GM21423 (cell line): ENCODE data around the gene ONECUT1.
A peak's percentile ranks its signal among the peaks of the same experiment; 100 is the strongest.

ENCODE experiments used
- ATAC-seq: cut with Tn5 transposase; IDR thresholded peaks from one replicate; pipeline ENCODE4 v1.9.1; 2021; ENCODE audit warnings: mild to moderate bottlenecking, moderate library complexity; ENCODE audit not compliant: unreplicated experiment

ONECUT1 gene

DNA sequence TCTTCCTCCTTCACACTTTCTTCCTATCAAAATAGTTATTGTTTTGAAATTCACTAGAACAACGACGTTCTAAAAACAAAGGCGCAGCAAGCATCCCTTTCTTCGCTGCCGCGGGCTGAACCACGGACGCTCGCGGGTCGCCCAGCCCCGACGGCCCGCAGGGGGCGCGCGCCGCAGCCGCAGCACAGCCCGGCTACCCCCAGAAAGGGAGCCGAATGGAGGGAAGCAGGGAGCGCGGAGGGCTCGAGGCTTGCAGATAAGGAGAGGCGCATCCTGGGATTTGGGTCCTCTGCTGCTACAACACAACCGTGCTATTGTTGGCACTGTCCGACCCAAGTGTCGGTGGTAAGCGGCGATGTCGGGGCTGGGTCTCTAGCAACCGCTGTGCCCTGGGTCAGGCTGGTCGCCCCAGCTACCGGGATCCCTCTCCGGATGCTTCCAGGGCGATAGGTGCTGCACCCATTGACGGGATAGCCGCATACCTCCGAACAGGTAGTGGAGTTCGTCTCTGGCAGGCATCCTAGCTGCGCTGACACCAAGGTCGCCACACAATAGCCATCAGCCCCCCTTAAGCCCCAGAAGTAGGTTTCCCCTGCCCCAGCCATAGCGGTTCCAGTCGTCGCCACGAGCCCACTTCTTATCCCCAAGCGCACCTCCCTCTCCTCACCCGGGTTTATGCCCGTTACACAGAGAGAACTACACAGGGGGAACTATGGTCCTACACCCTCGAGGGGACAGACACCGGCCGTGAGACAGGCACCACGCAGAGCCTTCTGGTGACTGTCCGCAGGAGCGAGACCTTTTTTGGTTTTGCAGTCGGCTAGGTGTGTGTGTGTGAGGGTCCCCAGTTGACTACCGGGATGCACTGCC, 6.0 kb downstream of the ONECUT1 start:
- ATAC-seq: no peak

DNA sequence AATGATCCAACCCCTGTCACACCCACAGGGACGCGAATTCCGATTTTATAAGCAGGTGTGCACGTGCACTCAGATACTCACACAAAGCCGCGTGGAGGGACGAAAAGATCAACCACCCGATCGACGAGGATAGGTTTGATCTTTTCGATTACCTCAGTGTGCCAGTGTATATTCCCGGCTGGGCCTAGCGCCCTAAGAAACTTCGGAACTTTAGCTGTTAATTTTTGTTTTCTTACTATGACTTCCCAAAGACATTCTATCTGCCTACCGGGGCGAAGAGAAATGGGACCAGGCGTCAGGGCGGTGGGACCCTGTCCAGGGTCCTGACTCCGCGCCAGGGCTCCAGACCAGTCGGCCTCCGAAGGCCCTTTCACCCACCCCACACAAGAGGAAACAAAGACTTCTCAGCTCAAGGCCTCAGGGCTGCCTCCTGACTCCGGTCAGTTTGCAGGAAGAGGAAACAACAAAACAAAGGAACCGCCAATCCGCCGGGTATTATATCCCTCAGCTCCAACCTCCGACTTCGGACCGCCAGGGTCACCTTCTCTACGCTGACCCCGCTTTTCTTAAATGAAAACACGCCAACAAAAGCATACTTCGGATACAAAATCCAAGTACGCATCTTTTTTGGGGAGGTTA, 6.8 kb downstream of the ONECUT1 start:
- no peak for ATAC-seq

DNA sequence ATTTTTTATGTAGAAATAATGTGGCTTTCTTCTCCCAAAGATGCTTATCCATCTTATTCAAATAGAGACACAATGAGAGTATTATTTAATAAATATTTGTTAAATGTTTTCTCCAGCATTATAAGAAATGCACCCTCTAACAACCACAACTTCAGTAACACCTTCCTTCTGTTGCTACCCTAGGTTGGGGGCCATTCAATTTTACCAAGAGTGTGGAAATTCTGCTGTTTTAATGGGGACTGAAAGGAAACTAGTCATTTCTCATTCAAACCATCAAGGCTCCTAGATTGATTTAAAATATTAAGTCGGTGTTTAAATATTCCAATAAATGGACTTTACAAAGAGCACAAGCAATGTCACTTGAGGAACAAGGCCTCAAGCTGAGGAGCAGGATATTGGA, 7.6 kb downstream of the ONECUT1 start:
- no peak for ATAC-seq

DNA sequence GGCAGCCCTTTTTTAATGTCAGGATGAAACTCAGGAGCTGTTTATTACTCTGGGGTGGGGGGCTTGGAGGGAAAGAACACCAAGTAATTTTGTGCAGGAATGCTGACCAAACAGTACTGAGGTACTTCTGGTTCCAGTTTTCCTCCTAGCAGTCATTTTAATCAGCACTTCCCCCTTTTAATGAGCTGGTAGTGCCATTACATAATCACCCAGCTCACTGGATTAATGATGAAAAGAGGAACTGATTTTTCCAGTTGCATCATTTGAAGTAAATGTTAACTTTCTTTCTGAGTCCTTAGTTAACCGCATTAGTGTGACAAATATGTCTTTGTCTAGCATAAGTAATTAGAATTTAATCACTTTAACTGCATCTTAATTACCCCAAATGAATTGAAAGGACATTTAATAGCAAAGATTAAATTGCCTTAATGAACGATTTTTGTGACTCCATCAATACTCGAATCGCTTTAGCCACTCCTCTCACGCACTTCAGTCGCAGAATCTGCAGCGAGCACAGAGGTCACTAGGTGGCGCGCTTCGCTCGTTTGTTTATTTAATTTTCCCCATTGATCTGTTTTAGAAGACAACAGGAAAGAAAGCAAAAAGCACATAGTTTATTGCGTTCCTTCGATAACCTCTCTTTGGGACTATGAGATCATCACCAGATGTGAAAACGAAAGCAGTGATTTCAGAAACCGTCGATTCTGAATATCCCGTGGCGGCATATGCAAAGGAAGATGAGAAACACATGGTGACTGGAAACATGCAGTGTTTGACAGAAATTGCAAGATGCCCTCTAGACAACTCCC, 9.8 kb downstream of the ONECUT1 start:
- peak; percentile 60 for ATAC-seq

DNA sequence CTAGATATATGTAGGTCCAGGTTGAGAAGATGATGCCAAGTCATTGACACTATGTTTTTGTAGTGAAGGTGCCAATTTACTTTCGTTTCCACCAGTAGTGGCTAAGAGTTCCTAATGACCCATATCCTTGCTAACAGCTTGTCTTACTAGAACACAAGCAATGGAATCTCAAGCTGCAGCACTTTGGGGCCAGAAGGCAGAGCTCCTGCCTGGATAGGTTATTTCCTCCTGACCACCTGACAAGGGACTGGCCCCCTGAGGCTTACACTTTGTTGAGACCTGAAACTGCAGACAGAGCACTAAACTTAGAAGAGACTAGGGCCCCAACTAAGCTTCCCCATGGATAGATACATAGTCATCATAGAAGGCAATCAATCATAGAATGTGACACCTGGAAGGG, 11.7 kb downstream of the ONECUT1 start:
- ATAC-seq: no peak

DNA sequence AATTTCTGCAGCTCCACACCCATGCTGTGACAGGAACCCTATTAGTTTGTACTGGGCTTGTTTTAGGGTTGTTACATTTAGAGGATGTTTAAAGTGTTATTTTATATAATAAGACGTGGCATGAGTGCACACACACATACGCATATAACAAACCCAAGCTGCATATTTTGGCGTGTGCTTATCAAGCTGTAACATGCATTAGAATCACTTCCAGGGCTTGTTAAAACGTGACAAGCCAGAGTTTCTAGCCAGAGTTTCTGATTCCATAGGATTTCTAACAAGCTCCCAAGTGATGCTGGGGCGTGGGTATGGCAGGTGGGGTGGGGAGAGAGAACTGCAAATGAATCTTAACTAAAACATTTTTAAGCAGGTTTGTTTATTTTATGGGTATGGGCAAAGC, 17.4 kb downstream of the ONECUT1 start:
- ATAC-seq: no peak

DNA sequence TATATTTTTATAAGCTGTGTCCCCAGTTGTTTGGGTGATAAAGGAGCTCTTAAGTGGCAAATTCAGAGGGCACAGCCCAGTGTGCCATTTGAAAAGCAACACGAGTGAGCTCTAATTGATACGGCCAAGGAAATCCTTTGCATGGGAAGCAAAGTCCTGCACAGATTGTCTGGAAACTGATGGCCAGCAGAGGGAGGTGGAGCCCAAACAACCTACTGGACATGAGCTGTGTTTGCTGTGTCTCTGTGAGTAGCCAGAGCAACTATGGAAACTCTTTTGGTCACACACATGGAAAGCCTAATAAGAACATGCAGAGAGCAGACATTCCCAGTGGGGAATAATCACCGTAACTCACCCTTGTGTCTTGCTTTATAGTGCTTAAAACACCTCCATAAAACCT, 24.4 kb downstream of the ONECUT1 start:
- ATAC-seq: no peak

DNA sequence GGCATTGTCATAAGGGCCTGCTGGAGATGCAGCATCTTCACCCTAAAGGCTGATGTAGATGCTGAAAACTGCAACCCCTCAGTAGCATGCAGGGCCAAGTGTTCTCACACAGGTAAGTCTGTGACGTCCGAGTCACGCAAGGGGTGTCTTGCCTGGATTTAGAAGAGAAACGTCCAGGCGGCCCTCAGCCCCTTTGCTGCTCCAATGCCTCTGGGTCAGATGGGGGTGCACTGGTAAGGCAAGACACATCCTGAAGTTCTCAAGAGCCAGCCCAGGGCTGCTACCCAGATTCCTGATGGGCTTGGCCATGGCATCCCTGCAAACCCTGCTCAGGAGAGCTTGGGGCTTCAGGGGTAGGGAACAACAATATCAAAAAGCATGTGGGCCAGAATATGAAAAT, 25.4 kb downstream of the ONECUT1 start:
- no peak for ATAC-seq

DNA sequence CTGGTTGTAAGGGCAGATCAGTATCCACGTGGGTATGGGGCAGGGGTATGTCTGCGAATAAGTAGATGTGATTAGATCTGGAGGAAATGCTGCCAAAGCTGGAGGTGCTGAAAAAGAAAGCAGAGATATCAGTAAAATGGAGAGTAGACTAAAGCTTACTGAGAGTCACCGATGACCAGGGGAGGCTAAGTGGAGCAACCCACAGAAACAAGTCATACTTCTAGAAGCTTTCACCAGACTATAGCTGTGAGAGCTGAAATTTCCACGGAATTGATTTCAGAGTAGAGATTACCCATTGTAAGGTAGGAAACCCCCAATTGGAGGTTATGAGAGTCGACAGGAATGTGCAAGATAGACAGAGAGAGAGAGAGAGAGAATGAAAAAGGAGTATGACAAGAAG, 27.5 kb downstream of the ONECUT1 start:
- no peak for ATAC-seq

DNA sequence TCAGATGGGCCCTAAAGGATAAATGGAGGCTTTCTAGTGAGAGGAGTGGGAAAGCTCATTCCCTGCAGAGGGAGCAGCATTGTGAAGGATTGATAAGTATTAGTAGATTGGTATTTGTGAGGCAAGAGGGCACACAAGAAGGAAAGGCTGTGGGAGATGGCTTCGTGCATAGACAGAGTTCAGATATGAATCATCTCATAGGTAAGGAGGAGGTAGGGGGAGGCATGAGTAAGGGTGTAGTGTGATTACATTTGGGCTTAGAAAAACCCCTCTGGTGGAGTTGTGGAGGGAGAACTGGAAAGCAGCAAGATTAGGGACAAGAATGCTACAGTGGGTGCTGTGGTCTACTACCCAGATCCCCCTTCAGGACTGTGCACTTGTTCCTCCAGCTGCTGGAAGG, 29.6 kb downstream of the ONECUT1 start:
- no peak for ATAC-seq

DNA sequence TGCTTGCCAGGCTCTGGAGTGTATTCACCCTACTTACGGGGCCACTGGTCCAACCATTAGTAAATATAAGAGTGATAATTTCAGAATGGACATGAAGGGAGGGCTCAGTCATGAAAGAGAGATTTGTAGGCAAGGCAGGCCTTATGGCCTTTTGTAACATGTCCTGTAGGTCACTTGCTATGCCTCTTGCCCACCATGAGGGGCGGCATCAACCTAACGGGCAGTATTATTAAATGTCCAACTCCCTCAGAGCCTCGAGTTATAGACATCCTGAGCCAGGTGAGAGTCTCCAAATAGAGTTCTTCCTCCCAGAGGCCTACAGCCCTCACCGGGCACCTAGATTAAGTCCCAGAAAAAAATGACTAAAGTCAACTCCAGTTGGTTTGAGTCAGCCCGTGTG, 30.2 kb downstream of the ONECUT1 start:
- ATAC-seq: no peak

DNA sequence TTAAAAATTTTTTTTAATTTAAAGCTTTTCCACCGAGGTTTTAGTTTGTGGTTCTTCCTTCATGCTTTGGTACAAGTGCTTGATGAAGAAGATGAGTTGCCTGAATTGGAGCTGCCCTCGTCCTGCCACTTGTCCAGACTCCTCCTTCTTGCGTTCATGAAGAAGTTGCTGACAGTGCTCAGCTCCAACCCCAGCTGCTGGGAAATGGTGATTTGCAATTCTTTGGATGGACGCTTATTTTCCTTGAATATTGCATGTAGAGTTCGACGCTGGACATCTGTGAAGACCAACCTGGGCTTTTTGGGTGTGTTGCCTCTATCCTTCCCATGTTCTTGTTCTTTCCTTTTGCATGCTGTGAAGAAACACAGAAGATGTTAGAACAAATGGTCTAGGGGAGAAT, 32.6 kb downstream of the ONECUT1 start:
- no peak for ATAC-seq

DNA sequence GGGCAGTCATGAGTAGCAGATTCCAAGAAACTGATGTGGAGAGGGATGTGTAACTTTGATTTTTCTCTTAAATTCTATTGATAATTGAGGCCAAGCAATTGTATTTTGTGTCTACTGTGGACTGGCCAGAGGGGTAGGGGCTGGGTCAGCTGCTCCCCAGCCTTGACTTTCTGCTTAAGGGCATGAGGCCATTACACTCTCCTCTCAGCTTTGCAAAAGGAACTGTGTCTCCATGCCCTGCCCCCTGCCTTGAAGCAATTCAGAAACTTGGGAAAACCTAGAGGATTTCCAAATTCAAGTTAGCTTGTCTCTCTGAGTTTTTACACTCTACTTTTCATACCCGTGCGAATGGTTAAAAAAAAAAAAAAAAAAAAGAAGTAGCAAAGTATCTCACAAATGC, 38.6 kb downstream of the ONECUT1 start:
- ATAC-seq: no peak

DNA sequence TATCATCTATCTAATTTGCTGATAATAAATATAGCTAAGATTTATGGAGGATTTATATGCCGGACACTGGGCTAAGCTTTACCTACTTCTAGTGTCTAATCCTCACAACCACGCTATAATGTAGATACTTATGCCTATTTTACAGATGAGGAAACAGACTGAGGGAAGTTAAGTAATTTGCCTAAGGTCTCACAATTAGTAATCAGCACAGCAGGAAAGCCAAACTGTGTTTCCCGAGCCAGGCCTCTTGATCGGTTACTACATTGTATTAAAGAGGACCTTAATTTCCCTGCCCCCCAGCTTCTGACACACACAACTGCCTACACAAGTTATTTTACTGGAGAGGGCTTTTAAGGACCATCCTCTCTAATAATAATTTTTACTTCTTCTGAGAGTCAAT, 40.9 kb downstream of the ONECUT1 start:
- ATAC-seq: no peak

DNA sequence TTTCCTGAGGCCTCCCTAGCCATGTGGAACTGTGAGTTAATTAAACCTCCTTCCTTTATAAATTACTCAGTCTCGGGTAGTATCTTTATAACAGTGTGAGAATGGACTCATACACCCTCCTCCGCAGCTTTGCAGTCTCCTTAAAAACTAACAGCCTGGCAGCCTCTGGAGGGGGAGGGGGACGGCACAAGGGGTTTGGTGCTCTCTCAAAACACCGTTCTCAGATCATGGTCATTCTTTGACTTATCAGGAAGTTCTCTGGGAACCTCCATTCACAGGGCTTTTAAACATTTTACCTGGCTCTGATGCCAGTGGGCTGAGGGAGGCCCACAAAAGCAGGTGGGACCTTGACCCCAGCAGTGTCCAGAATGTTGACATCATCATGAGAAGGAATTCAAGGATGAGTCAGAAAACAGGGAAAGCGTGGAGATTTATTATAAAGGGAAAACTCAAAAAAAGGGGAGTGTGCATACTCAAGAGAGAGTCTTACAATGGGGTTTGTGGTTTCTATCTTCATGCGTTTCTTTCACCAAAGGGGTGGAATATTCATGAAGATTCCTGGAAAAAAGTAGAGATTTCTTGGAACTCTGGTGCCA, 43.9 kb downstream of the ONECUT1 start:
- no peak for ATAC-seq

DNA sequence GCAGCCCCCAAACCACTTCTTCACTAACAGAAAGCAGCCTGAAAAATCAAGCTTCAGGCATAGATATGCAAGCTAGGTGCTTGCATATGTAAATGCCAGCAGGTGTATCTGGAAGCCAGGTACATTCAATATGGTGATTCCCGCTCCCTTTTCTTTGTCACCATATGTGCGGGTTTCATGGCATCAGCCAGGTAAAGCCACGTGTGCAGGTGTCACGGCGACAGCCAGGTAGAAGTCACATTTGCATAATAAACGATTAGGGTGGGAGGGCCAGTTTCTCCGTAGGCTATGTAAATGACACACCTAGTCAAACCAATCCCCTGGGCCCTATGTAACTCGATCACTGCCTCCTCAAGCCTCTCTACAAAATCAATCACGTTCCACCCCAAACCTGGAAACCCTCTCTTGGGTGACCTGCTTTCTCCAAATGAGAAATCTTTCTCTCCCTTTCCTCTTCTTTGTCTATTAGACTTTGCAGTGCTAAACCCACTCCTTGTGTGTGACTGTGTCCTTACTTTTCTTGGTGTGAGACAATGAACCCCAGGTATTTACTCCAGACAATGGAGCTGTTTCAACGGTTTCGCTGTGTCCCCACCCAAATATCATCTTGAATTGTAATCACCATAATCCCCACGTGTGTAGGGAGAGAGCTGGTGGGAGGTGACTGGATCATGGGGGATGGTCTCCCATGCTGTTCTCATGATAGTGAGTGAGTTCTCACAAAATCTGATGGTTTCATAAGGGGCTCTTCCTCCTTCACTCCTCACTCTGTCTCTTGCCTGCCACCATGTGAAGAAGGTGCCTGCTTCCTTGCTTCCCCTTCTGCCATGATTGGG, 44.6 kb downstream of the ONECUT1 start:
- no peak for ATAC-seq

DNA sequence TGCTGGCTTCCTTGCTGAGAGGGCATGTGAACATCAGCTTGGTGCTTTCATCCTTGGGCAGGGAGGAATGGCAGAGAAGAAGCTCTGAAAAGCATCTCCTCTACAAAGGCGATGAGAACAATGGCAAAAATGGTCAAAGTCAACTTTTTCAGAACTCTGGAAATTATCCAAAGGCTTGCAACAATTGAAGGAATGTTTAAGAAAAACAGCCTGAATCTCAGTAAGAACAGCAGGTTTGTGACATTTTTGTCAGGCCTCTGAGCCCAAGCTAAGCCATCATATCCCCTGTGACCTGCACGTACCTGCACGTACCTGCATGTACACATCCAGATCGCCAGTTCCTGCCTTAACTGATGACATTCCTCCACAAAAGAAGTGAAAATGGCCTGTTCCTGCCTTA, 51.8 kb downstream of the ONECUT1 start:
- no peak for ATAC-seq

DNA sequence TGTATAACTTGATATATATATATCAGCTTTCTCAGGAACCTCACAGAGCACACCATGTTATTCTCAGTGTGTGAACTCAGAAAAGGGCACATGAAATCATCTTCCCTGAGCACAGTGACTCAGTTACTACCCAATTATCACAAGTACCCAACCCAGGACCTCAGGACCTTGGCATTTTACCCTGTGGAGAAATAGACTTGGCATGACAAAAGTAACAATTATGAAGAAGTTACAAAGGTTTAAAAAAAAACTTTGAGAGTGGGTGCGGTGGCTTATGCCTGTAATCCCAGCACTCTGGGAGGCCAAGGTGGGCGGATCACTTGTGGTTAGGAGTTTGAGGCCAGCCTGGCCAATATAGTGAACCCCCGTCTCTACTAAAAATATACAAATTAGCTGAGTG, 52.4 kb downstream of the ONECUT1 start:
- no peak for ATAC-seq

DNA sequence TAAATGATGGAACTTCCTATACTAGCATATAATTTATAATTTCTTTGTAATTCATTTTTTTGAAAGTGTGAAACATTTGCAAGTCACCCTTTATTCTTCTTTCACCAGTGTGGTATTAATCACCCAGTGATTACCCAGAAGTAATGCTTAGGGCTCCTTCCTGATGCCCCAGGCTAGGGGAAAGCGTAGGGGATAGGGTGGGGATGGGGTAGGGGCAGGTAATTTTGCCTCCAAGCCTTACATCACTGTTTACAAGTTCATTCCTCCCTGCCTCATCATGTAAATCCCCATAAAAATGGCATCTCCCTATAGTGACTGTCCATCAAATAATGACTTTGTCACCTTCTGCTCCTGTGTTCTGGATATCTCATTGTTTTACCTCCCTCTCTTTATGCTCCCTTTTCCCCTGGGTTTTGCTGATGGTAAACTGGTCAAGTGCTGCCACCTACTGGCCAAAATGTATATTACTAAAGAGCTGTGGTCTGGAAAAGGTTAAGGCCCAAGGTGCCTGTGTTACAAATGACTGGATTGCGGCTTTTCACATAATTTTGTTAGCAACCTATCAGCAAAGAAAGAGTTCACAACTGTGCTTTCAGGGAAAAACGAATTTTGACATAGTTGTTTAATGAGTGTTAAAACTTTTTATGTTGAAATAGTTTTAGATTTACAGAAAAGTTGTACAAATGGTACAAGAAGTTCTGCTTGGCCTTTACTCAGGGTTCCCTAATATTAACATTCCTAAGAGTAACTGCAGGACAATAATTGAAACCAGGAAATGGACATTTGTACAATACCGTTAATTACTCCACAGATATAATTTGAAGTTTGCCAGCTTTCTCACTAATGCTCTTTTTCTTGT, 54.7 kb downstream of the ONECUT1 start:
- ATAC-seq: no peak

DNA sequence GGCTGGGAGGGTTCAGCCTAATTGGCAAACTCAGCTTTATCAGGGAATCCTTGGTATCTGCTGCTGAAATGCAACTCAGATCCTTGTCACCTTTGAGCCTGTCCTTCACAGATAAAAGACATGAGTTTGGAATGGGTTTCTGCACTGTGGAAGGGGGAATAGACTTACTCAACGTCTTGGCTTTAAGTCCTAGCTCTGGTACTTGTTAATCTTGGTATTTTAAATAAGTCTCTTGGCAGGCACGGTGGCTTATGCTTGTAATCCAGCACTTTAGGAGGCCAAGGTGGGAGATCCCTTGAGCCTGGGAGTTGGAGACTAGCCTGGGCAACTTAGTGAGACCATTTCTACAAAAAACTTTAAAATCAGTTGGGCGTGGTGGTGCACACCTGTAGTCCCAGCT, 55.8 kb downstream of the ONECUT1 start:
- ATAC-seq: no peak
